OCI-LY1 (cell line): ENCODE measurements around the gene MYORG.

Experiments used
- H2AFZ ChIP-seq: fragments of 200-600 bp; sonication (generic), shearing (Covaris generic); 2 replicates; pipeline ENCODE4 v1.6.0; 2014; ENCODE audit warnings: antibody characterized with exemption, mild to moderate bottlenecking, low read length
- H3F3A ChIP-seq: fragments of 200-600 bp; sonication (generic), shearing (Covaris generic); 2 replicates; pipeline ENCODE4 v1.6.0; 2014; ENCODE audit warnings: mild to moderate bottlenecking, antibody characterized with exemption, low read length, moderate library complexity; ENCODE audit not compliant: insufficient read depth
- H3K27ac ChIP-seq: fragments of 200-600 bp; sonication (generic); 2 replicates; pipeline ENCODE4 v1.5.1; 2014; ENCODE audit warnings: low read length, mixed run types, mild to moderate bottlenecking, low read depth; ENCODE audit not compliant: poor library complexity, severe bottlenecking
- H3K27me3 ChIP-seq: fragments of 200-600 bp; sonication (generic); 2 replicates; pipeline ENCODE4 v1.6.0; 2014; ENCODE audit warnings: antibody characterized with exemption, mild to moderate bottlenecking, low read length, moderate library complexity; ENCODE audit not compliant: insufficient read depth
- H3K36me3 ChIP-seq: fragments of 200-600 bp; sonication (generic); 2 replicates; pipeline ENCODE4 v1.6.1; 2014; ENCODE audit warnings: mild to moderate bottlenecking, antibody characterized with exemption, low read length, moderate library complexity, mixed read lengths; ENCODE audit not compliant: insufficient read depth
- H3K4me1 ChIP-seq: fragments of 200-600 bp; sonication (generic); 2 replicates; pipeline ENCODE4 v1.5.1; 2014; ENCODE audit warnings: mild to moderate bottlenecking, low read length, moderate library complexity; ENCODE audit not compliant: insufficient read depth, severe bottlenecking
- H3K4me2 ChIP-seq: fragments of 200-600 bp; sonication (generic), shearing (Covaris generic); 2 replicates; pipeline ENCODE4 v1.6.1; 2014; ENCODE audit warnings: low read length
- H3K4me3 ChIP-seq: fragments of 200-600 bp; sonication (generic); 2 replicates; pipeline ENCODE4 v1.5.1; 2014; ENCODE audit warnings: low read length, low read depth, mild to moderate bottlenecking, mixed read lengths; ENCODE audit not compliant: poor library complexity, severe bottlenecking
- H3K79me2 ChIP-seq: fragments of 200-600 bp; shearing (Covaris generic); 2 replicates; pipeline ENCODE4 v1.6.1; 2016; ENCODE audit warnings: mixed run types, low read length, mixed read lengths; ENCODE audit not compliant: insufficient read depth
- H3K9ac ChIP-seq: fragments of 200-600 bp; sonication (generic), shearing (Covaris generic); 2 replicates; pipeline ENCODE4 v1.6.1; 2014; ENCODE audit warnings: mild to moderate bottlenecking, low read length, mixed read lengths
- H3K9me2 ChIP-seq: fragments of 200-600 bp; sonication (generic), shearing (Covaris generic); 2 replicates; pipeline ENCODE4 v1.6.1; 2014; ENCODE audit warnings: low read depth, mild to moderate bottlenecking, low read length, mixed read lengths
- H3K9me3 ChIP-seq: fragments of 200-600 bp; shearing (Covaris generic); 2 replicates; pipeline ENCODE4 v1.6.1; 2014; ENCODE audit warnings: low read length, mixed read lengths
- H4K20me1 ChIP-seq: fragments of 200-600 bp; sonication (generic), shearing (Covaris generic); 2 replicates; pipeline ENCODE4 v1.6.0; 2016; ENCODE audit warnings: mild to moderate bottlenecking, low read length; ENCODE audit not compliant: insufficient read depth
- EZH2 ChIP-seq: fragments of 200-600 bp; sonication (generic), shearing (Covaris generic); IDR thresholded peaks from 2 replicates; pipeline ENCODE4 v1.8.0; 2017; ENCODE audit warnings: borderline replicate concordance, mixed run types, mild to moderate bottlenecking, antibody characterized with exemption, low read length, moderate library complexity, mixed read lengths
- TF ChIP-seq, protein P1 (sequence below): fragments of 200-600 bp; sonication (generic), shearing (Covaris generic); IDR thresholded peaks from 2 replicates; pipeline ENCODE4 v1.5.1; 2017; ENCODE audit warnings: mild to moderate bottlenecking, antibody characterized with exemption, low read length, moderate library complexity, mixed read lengths

The MYORG gene

DNA sequence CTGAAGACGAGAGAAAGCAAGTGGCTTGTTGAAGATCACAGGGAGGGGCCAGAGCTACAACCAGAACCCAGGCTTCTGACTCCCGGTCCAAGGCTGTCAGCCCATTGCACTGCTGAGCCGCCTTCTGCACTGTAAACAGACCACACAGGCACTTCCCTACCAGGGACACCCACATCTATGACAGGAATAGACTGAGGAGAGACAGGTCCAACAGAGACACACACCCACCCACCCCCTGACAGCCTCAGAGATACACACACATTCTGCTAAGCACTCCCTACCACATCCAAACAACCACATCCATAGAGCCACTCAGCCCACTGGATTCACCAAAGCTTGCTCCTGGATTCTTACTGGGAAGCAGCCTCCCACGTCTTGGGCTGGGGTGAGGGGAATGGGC, 23.0 kb upstream of the MYORG start:
- Histone ChIP-seq H3K9me3 (no peaks in the 10 kb centered on the region), H4K20me1 (no peaks in the 10 kb centered on the region), H3K79me2 (no peaks in the 10 kb centered on the region), H3K27ac (no peak overlapping the region), H3K4me1 (no peaks in the 10 kb centered on the region), H3K27me3 (no peaks in the 10 kb centered on the region), H3K4me3 (no peak overlapping the region), H3K36me3 (no peaks in the 10 kb centered on the region), H3F3A (no peaks in the 10 kb centered on the region), H3K4me2 (no peak overlapping the region), H2AFZ (no peak overlapping the region), H3K9me2 (no peaks in the 10 kb centered on the region), H3K9ac (no peak overlapping the region)
- TF ChIP-seq, protein P1, sequence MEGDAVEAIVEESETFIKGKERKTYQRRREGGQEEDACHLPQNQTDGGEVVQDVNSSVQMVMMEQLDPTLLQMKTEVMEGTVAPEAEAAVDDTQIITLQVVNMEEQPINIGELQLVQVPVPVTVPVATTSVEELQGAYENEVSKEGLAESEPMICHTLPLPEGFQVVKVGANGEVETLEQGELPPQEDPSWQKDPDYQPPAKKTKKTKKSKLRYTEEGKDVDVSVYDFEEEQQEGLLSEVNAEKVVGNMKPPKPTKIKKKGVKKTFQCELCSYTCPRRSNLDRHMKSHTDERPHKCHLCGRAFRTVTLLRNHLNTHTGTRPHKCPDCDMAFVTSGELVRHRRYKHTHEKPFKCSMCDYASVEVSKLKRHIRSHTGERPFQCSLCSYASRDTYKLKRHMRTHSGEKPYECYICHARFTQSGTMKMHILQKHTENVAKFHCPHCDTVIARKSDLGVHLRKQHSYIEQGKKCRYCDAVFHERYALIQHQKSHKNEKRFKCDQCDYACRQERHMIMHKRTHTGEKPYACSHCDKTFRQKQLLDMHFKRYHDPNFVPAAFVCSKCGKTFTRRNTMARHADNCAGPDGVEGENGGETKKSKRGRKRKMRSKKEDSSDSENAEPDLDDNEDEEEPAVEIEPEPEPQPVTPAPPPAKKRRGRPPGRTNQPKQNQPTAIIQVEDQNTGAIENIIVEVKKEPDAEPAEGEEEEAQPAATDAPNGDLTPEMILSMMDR: no peak
- TF ChIP-seq EZH2: no peak

DNA sequence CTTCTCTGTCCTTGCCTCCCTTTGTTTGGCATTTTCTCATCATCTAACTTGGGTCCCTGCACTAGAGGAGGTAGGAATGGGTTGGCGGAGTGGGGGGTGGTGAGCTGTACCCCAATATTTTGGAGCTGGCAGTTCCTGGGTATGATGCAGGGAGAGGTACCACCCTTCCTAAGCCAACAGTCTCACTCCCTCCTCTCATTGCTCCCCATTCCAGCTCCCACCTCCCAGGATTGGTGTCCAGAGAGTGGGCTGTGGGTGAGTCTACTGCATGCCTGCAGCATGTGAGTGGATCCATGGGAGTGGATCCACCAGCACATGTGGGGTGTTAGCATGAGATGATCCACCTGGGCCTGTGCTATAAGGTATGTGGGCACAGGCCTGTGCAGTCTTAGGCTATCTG, 22.2 kb upstream of the MYORG start:
- Histone ChIP-seq H3K4me3 (no peak overlapping the region), H3K79me2 (no peaks in the 10 kb centered on the region), H3K9me3 (no peaks in the 10 kb centered on the region), H3K9me2 (no peaks in the 10 kb centered on the region), H3K9ac (no peak overlapping the region), H3K4me2 (no peak overlapping the region), H3K4me1 (no peaks in the 10 kb centered on the region), H3F3A (no peaks in the 10 kb centered on the region), H3K27ac (no peak overlapping the region), H4K20me1 (no peaks in the 10 kb centered on the region), H2AFZ (no peak overlapping the region), H3K27me3 (no peaks in the 10 kb centered on the region), H3K36me3 (no peaks in the 10 kb centered on the region)
- TF ChIP-seq, protein P1: no peak
- TF ChIP-seq EZH2: no peak

DNA sequence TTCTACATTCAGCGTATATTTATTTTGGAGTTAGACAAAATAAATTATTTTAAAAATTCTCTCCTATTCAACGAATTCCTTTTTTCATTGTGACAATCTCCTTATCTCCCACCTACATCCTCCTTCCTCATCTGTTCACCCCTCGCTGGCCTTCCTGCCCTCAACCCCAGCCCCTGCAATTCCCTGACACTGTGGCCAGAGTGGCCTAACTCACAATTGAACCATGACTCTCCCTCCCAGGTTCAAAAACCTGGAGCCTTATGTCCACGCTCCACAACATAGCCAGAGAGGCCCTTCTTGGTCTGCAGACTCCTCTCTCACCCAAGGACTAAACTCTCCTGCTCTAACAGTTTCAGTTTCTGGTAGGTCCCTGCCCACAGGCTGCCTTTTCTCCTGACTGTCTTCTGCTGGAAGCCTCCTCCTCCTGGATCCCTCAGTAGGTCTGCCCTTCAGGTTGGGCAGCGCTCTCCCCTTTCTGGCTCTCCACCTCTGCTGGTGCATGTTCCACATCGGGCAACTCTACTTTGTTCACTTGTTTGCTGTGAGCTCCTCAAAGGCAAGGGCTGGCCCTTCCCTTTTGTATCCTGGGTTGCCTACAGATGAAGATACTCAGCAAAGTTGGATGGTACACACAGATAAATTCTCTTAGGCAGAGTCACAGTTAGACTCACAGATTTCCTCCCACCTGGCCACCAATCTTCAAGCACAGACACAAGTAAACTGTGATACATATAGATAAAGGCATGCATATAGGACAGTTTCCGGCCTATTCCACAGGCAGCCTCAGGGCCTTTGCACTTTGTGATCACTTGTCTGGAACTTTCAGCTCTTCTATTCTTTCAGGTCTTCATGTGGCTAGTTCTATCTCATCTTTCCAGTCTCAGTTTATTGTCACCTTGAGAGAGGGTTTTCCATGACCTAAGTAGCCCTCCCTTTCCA, 19.8 kb upstream of the MYORG start:
- no peaks in the 10 kb centered on the region for H3K4me1 ChIP-seq
- no peak for TF ChIP-seq EZH2
- TF ChIP-seq, protein P1: no peak
- no peak overlapping the region for H3K27ac ChIP-seq
- no peak overlapping the region for H2AFZ ChIP-seq
- no peak overlapping the region for H3K9ac ChIP-seq
- H3K36me3 ChIP-seq: no peaks in the 10 kb centered on the region
- no peak overlapping the region for H3K4me3 ChIP-seq
- no peak overlapping the region for H3K4me2 ChIP-seq
- H3K79me2 ChIP-seq: no peaks in the 10 kb centered on the region
- no peaks in the 10 kb centered on the region for H3K9me3 ChIP-seq
- H3K27me3 ChIP-seq: no peaks in the 10 kb centered on the region
- H3K9me2 ChIP-seq: no peaks in the 10 kb centered on the region
- no peaks in the 10 kb centered on the region for H3F3A ChIP-seq
- no peaks in the 10 kb centered on the region for H4K20me1 ChIP-seq
